ENCODE results near the gene CIDEC.

GRCh38 chr3:9918261-9919038 lies 38.4 kb upstream of the CIDEC start:
- TF ChIP-seq, protein P1, sequence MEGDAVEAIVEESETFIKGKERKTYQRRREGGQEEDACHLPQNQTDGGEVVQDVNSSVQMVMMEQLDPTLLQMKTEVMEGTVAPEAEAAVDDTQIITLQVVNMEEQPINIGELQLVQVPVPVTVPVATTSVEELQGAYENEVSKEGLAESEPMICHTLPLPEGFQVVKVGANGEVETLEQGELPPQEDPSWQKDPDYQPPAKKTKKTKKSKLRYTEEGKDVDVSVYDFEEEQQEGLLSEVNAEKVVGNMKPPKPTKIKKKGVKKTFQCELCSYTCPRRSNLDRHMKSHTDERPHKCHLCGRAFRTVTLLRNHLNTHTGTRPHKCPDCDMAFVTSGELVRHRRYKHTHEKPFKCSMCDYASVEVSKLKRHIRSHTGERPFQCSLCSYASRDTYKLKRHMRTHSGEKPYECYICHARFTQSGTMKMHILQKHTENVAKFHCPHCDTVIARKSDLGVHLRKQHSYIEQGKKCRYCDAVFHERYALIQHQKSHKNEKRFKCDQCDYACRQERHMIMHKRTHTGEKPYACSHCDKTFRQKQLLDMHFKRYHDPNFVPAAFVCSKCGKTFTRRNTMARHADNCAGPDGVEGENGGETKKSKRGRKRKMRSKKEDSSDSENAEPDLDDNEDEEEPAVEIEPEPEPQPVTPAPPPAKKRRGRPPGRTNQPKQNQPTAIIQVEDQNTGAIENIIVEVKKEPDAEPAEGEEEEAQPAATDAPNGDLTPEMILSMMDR (IDR thresholded peaks at IDR 0.05): no peak
- TF ChIP-seq POLR2AphosphoS5 (IDR thresholded peaks at IDR 0.05): no peak
